HepG2 (cell line): Measurements from ENCODE around the gene KRT17. TPM values are rescaled to one million over a fixed set of nuclear protein-coding genes. Genes with fewer than 3 reads are reported as not detected.

Source experiments
- DNMT1 ChIP-seq: sonication (generic); formaldehyde crosslinking; IDR thresholded peaks from 2 replicates; pipeline ENCODE4 v1.5.1; 2020; ENCODE audit warnings: mild to moderate bottlenecking, missing genetic modification reagents
- GATAD1 ChIP-seq: IDR thresholded peaks from 2 replicates; pipeline ENCODE4 v1.6.1; 2016; ENCODE audit warnings: missing genetic modification reagents, missing compliant biosample characterization
- NR2F1 ChIP-seq, 2 experiments: fragments of 450-650 bp in 1 of 2; formaldehyde crosslinking in 1 of 2; IDR thresholded peaks; 2 replicates each; pipeline versions ENCODE4 v1.5.0 to v1.6.1; 2016 to 2020; ENCODE audit warnings: mild to moderate bottlenecking in 1 of 2, missing compliant biosample characterization in 1 of 2, missing genetic modification reagents in 1 of 2, moderate library complexity in 1 of 2
- RELA ChIP-seq: sonication (generic); formaldehyde crosslinking; IDR thresholded peaks from 2 replicates; pipeline ENCODE4 v1.4.0; 2020; ENCODE audit warnings: missing genetic modification reagents
- RXRB ChIP-seq: IDR thresholded peaks from 2 replicates; pipeline ENCODE4 v1.6.1; 2016; ENCODE audit warnings: borderline replicate concordance, missing genetic modification reagents, missing compliant biosample characterization
- TCF7L2 ChIP-seq: IDR thresholded peaks from 2 replicates; pipeline ENCODE4 v1.6.1; 2011; ENCODE audit warnings: mild to moderate bottlenecking, low read depth, low read length, moderate library complexity
- ZBTB40 ChIP-seq, 2 experiments: fragments of 450-650 bp in 1 of 2; sonication (generic) in 1 of 2; formaldehyde crosslinking in 1 of 2; IDR thresholded peaks; 2 replicates each; pipeline versions ENCODE4 v1.6.1 to v1.8.0; 2016 to 2022; ENCODE audit warnings: antibody characterized with exemption in 1 of 2, mild to moderate bottlenecking in 1 of 2, missing genetic modification reagents in 1 of 2
- ZC3H4 ChIP-seq: sonication (generic); formaldehyde crosslinking; IDR thresholded peaks from 2 replicates; pipeline ENCODE4 v1.4.0; 2020; ENCODE audit warnings: missing genetic modification reagents, borderline replicate concordance
- ZNF274 ChIP-seq: sonication (generic); formaldehyde crosslinking; IDR thresholded peaks from 2 replicates; pipeline ENCODE4 v1.5.1; 2020; ENCODE audit warnings: mild to moderate bottlenecking, missing genetic modification reagents
- ZNF33A ChIP-seq: sonication (generic); formaldehyde crosslinking; IDR thresholded peaks from 2 replicates; pipeline ENCODE4 v1.5.1; 2020; ENCODE audit warnings: missing genetic modification reagents, mild to moderate bottlenecking, moderate library complexity, borderline replicate concordance
- ZNF713 ChIP-seq: sonication (generic); formaldehyde crosslinking; IDR thresholded peaks from 2 replicates; pipeline ENCODE4 v1.4.0; 2020; ENCODE audit warnings: mild to moderate bottlenecking, missing genetic modification reagents
- ZNF761 ChIP-seq: sonication (generic); formaldehyde crosslinking; conservative IDR thresholded peaks from 2 replicates; pipeline ENCODE4 v1.4.0; 2020; ENCODE audit warnings: mild to moderate bottlenecking, missing genetic modification reagents
- polyA plus RNA-seq, 8 experiments: library from polyadenylated mRNA; depleted of rRNA in 3 of 8; stranded (reverse) in 7 of 8; unstranded in 1 of 8; fragments of >200 nt; fragmentation: Illumina TruSeq in 4 of 8; extraction: Trizol in 4 of 8; gene quantifications; 2 replicates each; pipeline versions ENCODE4 v1.2.1 to v1.2.3, GENCODE V29; 2011 to 2016; ENCODE audit warnings: low read depth in 4 of 8, missing spikeins in 1 of 8, mixed read lengths in 1 of 8; ENCODE audit not compliant: insufficient read depth in 1 of 8
- total RNA-seq, 5 experiments: library from RNA; depleted of rRNA; stranded (reverse); fragments of >200 nt; fragmentation: Illumina TruSeq; extraction: Trizol; gene quantifications; 2 replicates each; pipeline ENCODE4 v1.2.3, GENCODE V29; 2016; ENCODE audit warnings: low read depth in 1 of 5
- TF ChIP-seq, protein P1 (sequence below): sonication (generic); formaldehyde crosslinking; IDR thresholded peaks from 2 replicates; pipeline ENCODE4 v1.4.0; 2020; ENCODE audit warnings: missing genetic modification reagents
- TF ChIP-seq, protein P2 (sequence below): sonication (generic); formaldehyde crosslinking; IDR thresholded peaks from 2 replicates; pipeline ENCODE4 v1.4.0; 2020; ENCODE audit warnings: missing genetic modification reagents

KRT17 gene
- total and polyA plus RNA-seq, 2 of the 13 experiments (the other 11 are each of a cell fraction or from before 2014, with no cell fraction given) = 0.38 to 0.82 TPM

- no peak for TF ChIP-seq ZBTB40 (IDR thresholded peaks at IDR 0.05)
- 0 out of 2 replicates have a peak, but pooled peaks have one; percentile 41 for TF ChIP-seq ZBTB40 (CRISPR knock-in tag; IDR thresholded peaks at IDR 0.05)
- TF ChIP-seq DNMT1 (CRISPR knock-in tag) = no peak
- TF ChIP-seq ZNF33A (CRISPR knock-in tag) = no peak
- TF ChIP-seq, protein P1, sequence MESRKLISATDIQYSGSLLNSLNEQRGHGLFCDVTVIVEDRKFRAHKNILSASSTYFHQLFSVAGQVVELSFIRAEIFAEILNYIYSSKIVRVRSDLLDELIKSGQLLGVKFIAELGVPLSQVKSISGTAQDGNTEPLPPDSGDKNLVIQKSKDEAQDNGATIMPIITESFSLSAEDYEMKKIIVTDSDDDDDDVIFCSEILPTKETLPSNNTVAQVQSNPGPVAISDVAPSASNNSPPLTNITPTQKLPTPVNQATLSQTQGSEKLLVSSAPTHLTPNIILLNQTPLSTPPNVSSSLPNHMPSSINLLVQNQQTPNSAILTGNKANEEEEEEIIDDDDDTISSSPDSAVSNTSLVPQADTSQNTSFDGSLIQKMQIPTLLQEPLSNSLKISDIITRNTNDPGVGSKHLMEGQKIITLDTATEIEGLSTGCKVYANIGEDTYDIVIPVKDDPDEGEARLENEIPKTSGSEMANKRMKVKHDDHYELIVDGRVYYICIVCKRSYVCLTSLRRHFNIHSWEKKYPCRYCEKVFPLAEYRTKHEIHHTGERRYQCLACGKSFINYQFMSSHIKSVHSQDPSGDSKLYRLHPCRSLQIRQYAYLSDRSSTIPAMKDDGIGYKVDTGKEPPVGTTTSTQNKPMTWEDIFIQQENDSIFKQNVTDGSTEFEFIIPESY = 0 out of 2 replicates have a peak, but pooled peaks have one; percentile 30
- TF ChIP-seq RXRB (CRISPR knock-in tag) = peak; percentile 29; the same call in 1 of the 2 replicates
- no peak for TF ChIP-seq RELA (CRISPR knock-in tag)
- 0 out of 2 replicates have a peak, but pooled peaks have one; percentile 30 for TF ChIP-seq ZNF713 (CRISPR knock-in tag)
- no peak for TF ChIP-seq ZNF761 (CRISPR knock-in tag)
- TF ChIP-seq ZNF274 (CRISPR knock-in tag) = peak; percentile 67; the same call in 1 of the 2 replicates
- TF ChIP-seq GATAD1 = no peak
- TF ChIP-seq NR2F1 (CRISPR knock-in tag; IDR thresholded peaks at IDR 0.05) = no peak
- TF ChIP-seq ZC3H4 (CRISPR knock-in tag) = no peak
- no peak for TF ChIP-seq TCF7L2
- TF ChIP-seq, protein P2, sequence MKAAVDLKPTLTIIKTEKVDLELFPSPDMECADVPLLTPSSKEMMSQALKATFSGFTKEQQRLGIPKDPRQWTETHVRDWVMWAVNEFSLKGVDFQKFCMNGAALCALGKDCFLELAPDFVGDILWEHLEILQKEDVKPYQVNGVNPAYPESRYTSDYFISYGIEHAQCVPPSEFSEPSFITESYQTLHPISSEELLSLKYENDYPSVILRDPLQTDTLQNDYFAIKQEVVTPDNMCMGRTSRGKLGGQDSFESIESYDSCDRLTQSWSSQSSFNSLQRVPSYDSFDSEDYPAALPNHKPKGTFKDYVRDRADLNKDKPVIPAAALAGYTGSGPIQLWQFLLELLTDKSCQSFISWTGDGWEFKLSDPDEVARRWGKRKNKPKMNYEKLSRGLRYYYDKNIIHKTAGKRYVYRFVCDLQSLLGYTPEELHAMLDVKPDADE (CRISPR knock-in tag) = no peak
Observed at GRCh38 chr17:41648411-41649195, 24.2 kb upstream of the KRT17 start (continued).
